Mesendoderm (in vitro differentiated cells): ENCODE results near the gene VLDLR.
A peak's percentile ranks its signal among the peaks of the same experiment; 100 is the strongest.

ENCODE experiments used
- DNase-seq: peaks from one replicate; pipeline ENCODE4 v3.0.0; 2013
- H2AK5ac ChIP-seq: 2 replicates; pipeline ENCODE4 v1.6.1; 2013; ENCODE audit warnings: low read length, inconsistent platforms
- H2BK120ac ChIP-seq: 2 replicates; pipeline ENCODE4 v1.6.1; 2013; ENCODE audit warnings: low read depth, mild to moderate bottlenecking, low read length, moderate library complexity, mixed read lengths
- H2BK15ac ChIP-seq: replicated peaks from 2 replicates; pipeline ENCODE4 v1.6.1; 2013; ENCODE audit warnings: low read depth, mild to moderate bottlenecking, moderate library complexity
- H2BK5ac ChIP-seq: 2 replicates; pipeline ENCODE4 v1.6.1; 2013; ENCODE audit warnings: low read length, inconsistent platforms
- H3K18ac ChIP-seq: 2 replicates; pipeline ENCODE4 v1.6.1; 2013; ENCODE audit warnings: mild to moderate bottlenecking, low read length, mixed read lengths
- H3K23ac ChIP-seq: one replicate; pipeline ENCODE4 v1.6.1; 2013; ENCODE audit warnings: low read length
- H3K27ac ChIP-seq: 2 replicates; pipeline ENCODE4 v1.5.1; 2013; ENCODE audit warnings: low read depth, mild to moderate bottlenecking, inconsistent platforms, low read length, moderate library complexity
- H3K27me3 ChIP-seq: 2 replicates; pipeline ENCODE4 v1.6.1; 2013; ENCODE audit warnings: low read length, control low read depth, mild to moderate bottlenecking, inconsistent platforms; ENCODE audit not compliant: insufficient read depth, poor library complexity
- H3K36me3 ChIP-seq: 2 replicates; pipeline ENCODE4 v1.6.1; 2013; ENCODE audit warnings: low read length, inconsistent platforms; ENCODE audit not compliant: control insufficient read depth, insufficient read depth
- H3K4ac ChIP-seq: one replicate; pipeline ENCODE4 v1.6.1; 2013; ENCODE audit warnings: low read depth, mild to moderate bottlenecking, low read length, moderate library complexity
- H3K4me1 ChIP-seq: 2 replicates; pipeline ENCODE4 v1.6.1; 2013; ENCODE audit warnings: low read depth, low read length, inconsistent platforms; ENCODE audit not compliant: control insufficient read depth
- H3K4me2 ChIP-seq: 2 replicates; pipeline ENCODE4 v1.6.1; 2013; ENCODE audit warnings: low read length
- H3K4me3 ChIP-seq: 2 replicates; pipeline ENCODE4 v1.5.1; 2013; ENCODE audit warnings: mild to moderate bottlenecking, low read length
- H3K56ac ChIP-seq: one replicate; pipeline ENCODE4 v1.6.1; 2013; ENCODE audit warnings: low read length
- H3K79me1 ChIP-seq: 2 replicates; pipeline ENCODE4 v1.6.1; 2013; ENCODE audit warnings: low read length, inconsistent platforms
- H3K79me2 ChIP-seq: 2 replicates; pipeline ENCODE4 v1.6.1; 2013; ENCODE audit warnings: mild to moderate bottlenecking, low read length; ENCODE audit not compliant: control insufficient read depth, insufficient read depth
- H3K9ac ChIP-seq: 2 replicates; pipeline ENCODE4 v1.6.1; 2013; ENCODE audit warnings: low read length, inconsistent platforms
- H4K5ac ChIP-seq: one replicate; pipeline ENCODE4 v1.6.1; 2013; ENCODE audit warnings: low read length
- H4K8ac ChIP-seq: one replicate; pipeline ENCODE4 v1.6.1; 2013; ENCODE audit warnings: low read depth, mild to moderate bottlenecking, control low read depth, low read length, moderate library complexity
- WGBS: extraction: QIAGEN DNeasy Blood & Tissue Kit; methylation state at CpG from one replicate; pipeline ENCODE4 v1.1.7; 2013; ENCODE audit warnings: low lambda C conversion rate, missing lambda C conversion rate; ENCODE audit not compliant: insufficient coverage; ENCODE audit errors: extremely low coverage; 5-methylcytosine and 5-hydroxymethylcytosine counted together

VLDLR gene

GRCh38 chr9:2602704-2603116 lies 18.9 kb upstream of the VLDLR start:
- DNase-seq, result no peak
- Histone ChIP-seq H3K27me3 (no peaks in the 10 kb centered on the region), H3K23ac (no peak overlapping the region), H4K8ac (no peak overlapping the region), H3K4me2 (no peak overlapping the region), H3K4ac (no peak overlapping the region), H2BK120ac (no peak overlapping the region), H2AK5ac (no peak overlapping the region), H2BK15ac (no peak overlapping the region), H3K79me2 (no peaks in the 10 kb centered on the region), H3K4me3 (no peak overlapping the region), H3K79me1 (no peaks in the 10 kb centered on the region), H4K5ac (no peak overlapping the region), H3K36me3 (no peaks in the 10 kb centered on the region), H3K56ac (no peak overlapping the region), H2BK5ac (no peak overlapping the region), H3K27ac (no peak overlapping the region), H3K4me1 (no peaks in the 10 kb centered on the region), H3K9ac (no peak overlapping the region), H3K18ac (no peak overlapping the region)
- no CpG with 5 or more reads among the region's 4 CpGs for WGBS

- H2BK5ac ChIP-seq, result no peak overlapping the region
- H3K4ac ChIP-seq, result no peak overlapping the region
- H3K9ac ChIP-seq, result no peak overlapping the region
- no peak overlapping the region for H3K56ac ChIP-seq
- no peaks in the 10 kb centered on the region for H3K4me1 ChIP-seq
- DNase-seq, result no peak
- WGBS, result no CpG with 5 or more reads among the region's 2 CpGs
- H3K79me2 ChIP-seq, result no peaks in the 10 kb centered on the region
- no peak overlapping the region for H2BK15ac ChIP-seq
- H3K36me3 ChIP-seq, result no peaks in the 10 kb centered on the region
- no peak overlapping the region for H2AK5ac ChIP-seq
- no peak overlapping the region for H3K4me3 ChIP-seq
- H3K18ac ChIP-seq, result no peak overlapping the region
- H3K79me1 ChIP-seq, result no peaks in the 10 kb centered on the region
- H3K23ac ChIP-seq, result no peak overlapping the region
- no peak overlapping the region for H4K5ac ChIP-seq
- no peak overlapping the region for H3K4me2 ChIP-seq
- H3K27ac ChIP-seq, result no peak overlapping the region
- H2BK120ac ChIP-seq, result no peak overlapping the region
- no peaks in the 10 kb centered on the region for H3K27me3 ChIP-seq
- H4K8ac ChIP-seq, result no peak overlapping the region
Measured at GRCh38 chr9:2603621-2604020, 18.0 kb upstream of the VLDLR start.

- H3K4me3 ChIP-seq, result no peak overlapping the region
- H3K4me2 ChIP-seq, result no peak overlapping the region
- no peaks in the 10 kb centered on the region for H3K36me3 ChIP-seq
- no peaks in the 10 kb centered on the region for H3K27me3 ChIP-seq
- WGBS, result no CpG with 5 or more reads among the region's 3 CpGs
- no peak overlapping the region for H4K5ac ChIP-seq
- no peak overlapping the region for H3K56ac ChIP-seq
- H2BK15ac ChIP-seq, result no peak overlapping the region
- no peaks in the 10 kb centered on the region for H3K79me1 ChIP-seq
- no peak overlapping the region for H3K23ac ChIP-seq
- no peak overlapping the region for H2AK5ac ChIP-seq
- no peaks in the 10 kb centered on the region for H3K4me1 ChIP-seq
- H2BK120ac ChIP-seq, result no peak overlapping the region
- DNase-seq, result no peak
- H3K9ac ChIP-seq, result no peak overlapping the region
- no peak overlapping the region for H2BK5ac ChIP-seq
- H3K79me2 ChIP-seq, result no peaks in the 10 kb centered on the region
- no peak overlapping the region for H3K18ac ChIP-seq
- H3K4ac ChIP-seq, result no peak overlapping the region
- no peak overlapping the region for H4K8ac ChIP-seq
- no peak overlapping the region for H3K27ac ChIP-seq
Measured at GRCh38 chr9:2605246-2605645, 16.3 kb upstream of the VLDLR start.

- Histone ChIP-seq H4K5ac (no peak overlapping the region), H3K4me3 (no peak overlapping the region), H3K56ac (no peak overlapping the region), H4K8ac (no peak overlapping the region), H3K36me3 (no peaks in the 10 kb centered on the region), H3K18ac (no peak overlapping the region), H2BK15ac (no peak overlapping the region), H3K4me1 (no peaks in the 10 kb centered on the region), H2BK5ac (no peak overlapping the region), H3K79me2 (no peaks in the 10 kb centered on the region), H2BK120ac (no peak overlapping the region), H3K79me1 (no peaks in the 10 kb centered on the region), H3K9ac (no peak overlapping the region), H3K4me2 (no peak overlapping the region), H2AK5ac (no peak overlapping the region), H3K27me3 (no peaks in the 10 kb centered on the region), H3K4ac (no peak overlapping the region), H3K27ac (no peak overlapping the region), H3K23ac (no peak overlapping the region)
- WGBS, result no CpG with 5 or more reads among the region's 2 CpGs
- DNase-seq, result no peak
Measured at GRCh38 chr9:2608276-2608675, 13.3 kb upstream of the VLDLR start.

- Histone ChIP-seq H2AK5ac (no peak overlapping the region), H3K9ac (no peak overlapping the region), H3K79me1 (no peaks in the 10 kb centered on the region), H3K23ac (no peak overlapping the region), H3K18ac (no peak overlapping the region), H3K4me3 (no peak overlapping the region), H3K27me3 (no peaks in the 10 kb centered on the region), H3K4ac (no peak overlapping the region), H3K79me2 (no peaks in the 10 kb centered on the region), H4K8ac (no peak overlapping the region), H2BK15ac (no peak overlapping the region), H2BK5ac (no peak overlapping the region), H3K36me3 (no peaks in the 10 kb centered on the region), H3K4me1 (no peaks in the 10 kb centered on the region), H3K56ac (no peak overlapping the region), H4K5ac (no peak overlapping the region), H3K4me2 (no peak overlapping the region), H2BK120ac (no peak overlapping the region), H3K27ac (no peak overlapping the region)
- peak; percentile 91 for DNase-seq
- no CpG with 5 or more reads among the region's 2 CpGs for WGBS
Measured at GRCh38 chr9:2610985-2611384, 10.6 kb upstream of the VLDLR start.

DNA sequence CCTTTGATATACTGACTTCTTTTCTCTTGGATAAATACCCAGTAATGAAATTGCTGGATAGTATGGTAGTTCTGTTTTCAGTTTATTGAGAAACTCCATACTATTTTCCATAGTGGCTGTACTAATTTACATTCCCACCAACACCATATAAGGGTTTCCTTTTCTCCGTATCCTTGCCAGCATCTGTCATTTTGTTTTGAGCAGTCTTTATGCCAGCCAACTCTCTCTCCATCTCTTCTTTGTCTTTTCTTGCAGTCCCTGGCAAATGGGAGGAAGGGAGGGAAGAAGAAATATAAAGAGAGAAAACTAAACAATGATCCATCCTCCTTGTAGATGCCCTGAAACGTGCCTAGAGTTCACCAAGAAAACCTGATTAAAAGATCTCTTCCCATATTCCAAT lies 9.6 kb upstream of the VLDLR start:
- H3K79me1 ChIP-seq, result no peaks in the 10 kb centered on the region
- H3K23ac ChIP-seq, result no peak overlapping the region
- no peak overlapping the region for H2AK5ac ChIP-seq
- H2BK120ac ChIP-seq, result no peak overlapping the region
- H3K56ac ChIP-seq, result no peak overlapping the region
- H3K79me2 ChIP-seq, result peaks cover 2% of the 10 kb centered on the region
- H3K27me3 ChIP-seq, result no peaks in the 10 kb centered on the region
- H4K5ac ChIP-seq, result no peak overlapping the region
- no peak overlapping the region for H3K27ac ChIP-seq
- H3K4me1 ChIP-seq, result no peaks in the 10 kb centered on the region
- WGBS, result no CpG with 5 or more reads among the region's 2 CpGs
- H4K8ac ChIP-seq, result no peak overlapping the region
- H3K36me3 ChIP-seq, result no peaks in the 10 kb centered on the region
- no peak overlapping the region for H3K4ac ChIP-seq
- H2BK5ac ChIP-seq, result no peak overlapping the region
- no peak overlapping the region for H3K18ac ChIP-seq
- H2BK15ac ChIP-seq, result no peak overlapping the region
- no peak for DNase-seq
- no peak overlapping the region for H3K9ac ChIP-seq
- no peak overlapping the region for H3K4me2 ChIP-seq
- no peak overlapping the region for H3K4me3 ChIP-seq
